ENCODE results near the gene RHCE.
A peak's percentile ranks its signal among the peaks of the same experiment; 100 is the strongest.

The RHCE gene

GRCh38 chr1:25349606-25350005 is 71.0 kb downstream of the RHCE start:
- DNase-seq (ENCODE audit: low read depth), result no peak
- H3K4me3 ChIP-seq (ENCODE audit: low read depth, low read length), result no peak overlapping the region
- TF ChIP-seq MYC (IDR thresholded peaks at IDR 0.05; ENCODE audit: low read depth, low read length) (no peak), POLR2A (IDR thresholded peaks at IDR 0.05; ENCODE audit: extremely low read depth, insufficient read length) (no peak), CTCF (IDR thresholded peaks at IDR 0.05; ENCODE audit: low read depth, low read length) (no peak), MAX (IDR thresholded peaks at IDR 0.05; ENCODE audit: low read depth, low read length) (no peak)

- no peak overlapping the region for H3K4me3 ChIP-seq (ENCODE audit: low read depth, low read length)
- DNase-seq (ENCODE audit: low read depth), result no peak
- no peak for TF ChIP-seq CTCF (IDR thresholded peaks at IDR 0.05; ENCODE audit: low read depth, low read length)
Measured at GRCh38 chr1:25347556-25347955, 73.1 kb downstream of the RHCE start.

- TF ChIP-seq MAX (IDR thresholded peaks at IDR 0.05; ENCODE audit: low read depth, low read length) (no peak), MYC (IDR thresholded peaks at IDR 0.05; ENCODE audit: low read depth, low read length) (no peak), CTCF (IDR thresholded peaks at IDR 0.05; ENCODE audit: low read depth, low read length) (no peak), POLR2A (IDR thresholded peaks at IDR 0.05; ENCODE audit: extremely low read depth, insufficient read length) (no peak)
- H3K4me3 ChIP-seq (ENCODE audit: low read depth, low read length), result no peak overlapping the region
- no peak for DNase-seq (ENCODE audit: low read depth)
Measured at GRCh38 chr1:25343872-25344271, 76.8 kb downstream of the RHCE start.

- TF ChIP-seq MYC (IDR thresholded peaks at IDR 0.05; ENCODE audit: low read depth, low read length) (no peak), POLR2A (IDR thresholded peaks at IDR 0.05; ENCODE audit: extremely low read depth, insufficient read length) (no peak), CTCF (IDR thresholded peaks at IDR 0.05; ENCODE audit: low read depth, low read length) (no peak), MAX (IDR thresholded peaks at IDR 0.05; ENCODE audit: low read depth, low read length) (no peak)
- no peak for DNase-seq (ENCODE audit: low read depth)
- H3K4me3 ChIP-seq (ENCODE audit: low read depth, low read length), result no peak overlapping the region
Measured at GRCh38 chr1:25342846-25343245, 77.8 kb downstream of the RHCE start.

- no peak for DNase-seq (ENCODE audit: low read depth)
- TF ChIP-seq MAX (IDR thresholded peaks at IDR 0.05; ENCODE audit: low read depth, low read length) (no peak), POLR2A (IDR thresholded peaks at IDR 0.05; ENCODE audit: extremely low read depth, insufficient read length) (no peak), MYC (IDR thresholded peaks at IDR 0.05; ENCODE audit: low read depth, low read length) (no peak), CTCF (IDR thresholded peaks at IDR 0.05; ENCODE audit: low read depth, low read length) (no peak)
- H3K4me3 ChIP-seq (ENCODE audit: low read depth, low read length), result no peak overlapping the region
Measured at GRCh38 chr1:25341746-25342145, 78.9 kb downstream of the RHCE start.

GRCh38 chr1:25338986-25339385 is 81.6 kb downstream of the RHCE start:
- H3K4me3 ChIP-seq (ENCODE audit: low read depth, low read length), result peak overlapping the region; percentile 95
- TF ChIP-seq CTCF (IDR thresholded peaks at IDR 0.05; ENCODE audit: low read depth, low read length) (no peak), MAX (IDR thresholded peaks at IDR 0.05; ENCODE audit: low read depth, low read length) (no peak), POLR2A (IDR thresholded peaks at IDR 0.05; ENCODE audit: extremely low read depth, insufficient read length) (no peak), MYC (IDR thresholded peaks at IDR 0.05; ENCODE audit: low read depth, low read length) (no peak)
- no peak for DNase-seq (ENCODE audit: low read depth)

Measured in NB4 (cell line).